ENCODE data around the gene ACVR1B.

The ACVR1B gene

GRCh38 chr12:51942501-51943000 lies 8.9 kb upstream of the ACVR1B start:
- DNase-seq = no peak

DNA sequence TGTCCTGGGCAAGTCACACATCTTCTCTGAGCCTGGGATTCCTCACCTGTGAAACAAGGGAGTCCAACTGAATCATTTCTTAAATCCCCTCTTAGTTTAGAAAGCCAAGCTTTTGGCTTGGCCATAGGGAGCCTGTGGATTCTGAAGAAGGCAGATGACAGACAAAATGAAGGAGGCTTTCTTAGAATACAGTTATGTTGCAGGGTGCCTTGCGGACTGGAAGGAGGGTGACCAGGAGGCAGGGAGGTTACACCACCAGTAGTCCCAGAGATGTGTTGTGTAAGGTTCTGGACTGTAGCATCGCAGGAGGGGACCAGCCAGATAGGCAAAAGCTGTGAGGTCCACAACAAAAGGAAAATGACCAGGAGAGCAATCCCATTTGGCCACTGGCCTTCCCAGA lies 8.2 kb upstream of the ACVR1B start:
- no peak for DNase-seq

DNA sequence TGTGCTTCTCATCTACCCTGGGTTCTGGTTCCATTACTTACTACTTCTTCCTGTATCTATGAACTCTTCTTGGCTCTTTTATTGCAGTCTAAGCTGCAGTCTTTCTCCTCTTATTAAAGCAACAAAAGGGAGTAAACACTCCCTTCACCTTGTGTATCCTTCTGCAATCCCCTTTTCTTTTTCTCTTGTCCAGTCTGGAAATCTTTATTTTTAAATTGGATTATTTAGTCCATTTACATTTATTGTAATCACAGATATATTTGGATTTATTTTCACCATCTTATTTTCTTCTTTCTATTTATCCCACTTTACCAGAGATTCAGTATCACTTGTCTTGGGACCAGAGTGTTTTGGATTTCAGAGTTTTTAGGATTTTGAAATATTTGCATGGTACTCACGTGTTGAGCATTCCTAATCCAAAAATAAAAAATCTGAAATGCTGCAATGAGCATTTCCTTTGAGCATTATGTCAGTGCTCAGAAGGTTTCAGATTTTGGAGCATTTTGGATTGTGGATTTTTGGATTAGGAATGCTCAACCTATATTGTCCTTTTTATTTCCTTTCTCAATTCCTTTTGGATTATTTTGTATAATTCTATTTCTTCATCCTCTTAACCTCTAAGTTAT lies 6.8 kb upstream of the ACVR1B start:
- DNase-seq = no peak

DNA sequence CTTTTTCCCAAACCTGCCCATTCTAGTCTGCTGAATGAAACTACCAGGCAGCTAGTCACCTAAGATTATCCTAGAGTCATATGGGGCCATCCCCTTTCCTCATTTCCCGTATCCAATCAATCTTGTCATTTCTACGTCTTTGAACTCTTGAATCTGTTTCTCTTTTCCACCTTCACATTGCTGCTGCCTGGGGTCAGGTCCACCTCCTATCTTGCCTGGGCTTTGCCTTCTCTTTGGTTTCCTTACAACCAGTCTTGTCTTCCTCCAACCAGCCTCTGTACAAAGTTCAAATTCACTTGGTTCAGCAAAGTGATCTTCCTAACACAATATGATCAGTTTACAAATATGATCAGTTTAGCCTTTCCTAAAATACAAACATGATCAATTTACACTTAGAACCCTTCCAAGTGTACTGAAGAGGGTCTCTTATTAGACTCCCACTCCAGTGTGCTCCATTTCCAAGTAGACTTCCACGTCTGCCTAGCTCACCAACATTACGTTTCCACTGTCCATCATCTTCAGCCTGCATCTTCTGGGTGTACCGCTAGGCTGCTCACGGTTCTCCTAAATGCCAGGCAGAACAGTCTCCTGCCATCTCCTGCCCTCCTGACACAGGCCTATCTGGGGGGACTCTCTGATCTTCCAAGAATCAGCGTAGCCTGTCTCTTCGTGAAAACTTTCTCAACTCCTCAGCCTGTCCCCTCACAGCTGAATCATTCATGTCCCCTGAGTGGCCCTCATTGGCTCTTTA lies 4.1 kb upstream of the ACVR1B start:
- no peak for DNase-seq

DNA sequence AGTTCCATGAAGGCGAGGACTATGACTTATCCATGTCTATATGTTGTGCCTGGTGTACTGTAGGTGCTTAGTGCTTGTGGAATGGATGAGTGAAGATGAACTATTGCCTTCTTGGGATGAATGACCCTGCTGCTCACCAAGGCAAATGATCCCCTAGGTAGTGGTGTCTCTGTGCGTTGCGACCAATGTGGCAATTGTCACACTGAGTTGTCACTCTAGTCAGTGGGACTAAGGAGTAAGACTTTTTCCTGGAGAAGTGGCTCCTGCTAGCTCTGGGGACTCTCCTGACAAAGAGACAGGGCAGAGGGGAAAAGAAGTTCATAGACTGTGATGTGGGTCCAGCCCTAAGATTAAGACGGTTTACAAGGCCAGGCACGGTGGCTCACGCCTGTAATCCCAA lies 3.4 kb upstream of the ACVR1B start:
- DNase-seq = no peak

DNA sequence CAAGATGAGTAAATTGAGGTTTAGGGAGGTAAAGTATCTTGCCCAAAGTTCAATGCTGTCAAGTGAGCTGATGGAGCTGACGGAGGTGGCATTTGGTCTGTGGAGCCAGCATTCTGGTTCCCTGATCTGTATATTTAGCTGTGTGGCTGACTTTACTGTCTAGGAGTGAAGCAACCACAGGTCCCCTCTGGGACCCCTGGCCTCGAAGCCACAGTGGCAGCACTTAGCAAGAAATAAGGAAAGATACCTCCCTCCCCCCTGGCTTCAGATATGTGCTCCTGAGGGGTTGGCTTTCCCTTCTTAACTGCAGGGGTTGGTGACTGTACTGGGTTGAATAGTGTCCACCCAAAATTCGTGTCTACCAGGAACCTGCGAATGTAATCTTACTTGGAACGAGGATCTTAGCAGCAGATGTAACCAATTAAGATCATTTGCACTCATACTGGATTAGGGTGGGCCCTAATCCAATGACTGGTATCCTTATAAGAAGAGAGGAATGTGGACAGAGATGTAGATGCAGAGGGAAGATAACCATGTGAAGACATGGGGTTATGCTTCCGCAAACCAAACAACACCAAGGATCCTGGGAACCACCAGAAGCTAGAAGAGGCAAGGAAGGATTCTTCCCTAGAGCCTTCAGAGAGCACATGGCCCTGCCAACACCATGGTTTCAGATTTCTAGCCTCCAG lies 2.0 kb upstream of the ACVR1B start:
- no peak for DNase-seq

GRCh38 chr12:51950682-51951198 lies 759 bp upstream of the ACVR1B start:
- no peak for DNase-seq

GRCh38 chr12:51951843-51952722 lies 584 bp downstream of the ACVR1B start:
- DNase-seq = peak in 2 of 58 donors; percentile 18 to 27

GRCh38 chr12:51953089-51953488 lies 1.6 kb downstream of the ACVR1B start:
- DNase-seq = no peak

DNA sequence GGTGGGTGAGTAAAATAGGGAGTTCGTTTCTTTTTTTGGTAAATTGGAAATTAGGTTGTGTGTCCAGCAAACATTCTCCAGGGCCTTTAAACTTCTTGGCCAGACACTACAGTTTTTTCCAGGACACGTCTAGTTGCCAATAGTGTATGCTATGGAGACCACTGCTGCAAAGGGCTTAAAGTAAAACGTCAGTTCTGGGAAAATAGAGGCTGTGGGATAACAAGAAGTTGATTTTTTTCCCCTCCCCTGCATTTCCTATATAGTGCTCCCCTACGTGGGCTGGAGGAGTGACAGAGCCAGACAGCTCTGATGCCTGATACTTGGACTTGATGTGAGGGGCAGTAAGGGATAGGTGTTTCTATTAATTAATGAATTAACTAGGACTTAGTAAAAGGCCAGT lies 2.4 kb downstream of the ACVR1B start:
- DNase-seq = no peak

GRCh38 chr12:51954561-51955361 lies 3.3 kb downstream of the ACVR1B start:
- no peak for DNase-seq

DNA sequence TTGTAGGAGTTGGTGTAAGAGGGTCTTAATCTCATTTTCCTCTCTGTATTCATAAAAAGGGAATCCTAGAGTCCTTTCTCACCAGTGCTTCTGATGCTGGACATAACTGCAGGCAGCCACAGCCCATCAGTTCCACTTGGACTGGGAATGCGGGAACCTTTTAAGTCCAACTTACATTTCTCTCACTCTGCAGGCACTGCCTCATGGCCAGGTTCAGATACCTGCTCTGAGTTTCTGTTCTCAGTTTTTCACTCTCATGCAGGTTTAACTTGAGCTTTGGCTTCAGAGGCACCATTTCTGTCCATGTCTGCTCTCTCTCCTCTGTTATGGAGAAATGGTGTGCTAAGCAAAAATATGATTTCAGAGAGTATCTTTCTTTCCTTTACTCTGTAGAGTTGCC lies 4.2 kb downstream of the ACVR1B start:
- DNase-seq = no peak

DNA sequence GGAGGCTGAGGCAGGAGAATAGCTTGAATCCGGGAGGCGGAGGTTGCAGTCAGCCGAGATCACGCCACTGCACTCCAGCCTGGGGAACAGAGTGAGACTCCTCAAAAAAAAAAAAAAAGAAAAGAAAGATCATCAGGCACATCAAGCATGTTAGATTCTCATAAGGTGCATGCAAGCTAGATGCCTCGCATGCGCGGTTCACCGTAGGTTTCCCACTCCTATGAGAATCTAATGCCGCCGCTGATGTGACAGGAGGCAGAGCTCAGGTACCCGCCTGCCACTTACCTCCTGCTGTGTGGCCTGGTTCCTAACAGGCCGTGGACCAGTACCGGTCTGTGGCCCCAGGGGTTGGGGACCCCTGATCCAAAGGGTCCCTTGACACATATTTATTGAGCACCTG lies 7.0 kb downstream of the ACVR1B start:
- no peak for DNase-seq

DNA sequence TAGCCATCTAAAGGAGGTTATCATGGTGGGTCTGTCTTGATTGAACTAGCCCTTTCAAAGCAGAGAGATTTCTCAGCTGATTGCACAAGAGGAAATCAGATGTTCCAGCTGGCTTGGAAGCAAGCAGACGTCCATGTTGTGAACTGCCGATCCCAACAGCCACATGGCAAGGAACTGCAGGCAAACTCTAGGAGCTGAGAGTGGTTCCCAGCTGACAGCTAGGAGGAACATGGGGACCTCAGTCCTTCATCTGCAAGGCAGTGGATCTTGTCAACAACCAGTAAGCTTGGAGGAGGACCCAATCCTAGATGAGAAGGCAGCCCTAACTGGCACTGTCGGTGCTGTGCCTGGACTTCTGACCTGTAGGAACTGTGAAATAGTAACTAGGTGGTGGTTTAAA lies 7.7 kb downstream of the ACVR1B start:
- no peak for DNase-seq

GRCh38 chr12:51959921-51960320 lies 8.4 kb downstream of the ACVR1B start:
- no peak for DNase-seq

- DNase-seq = no peak
Observed at GRCh38 chr12:51960488-51960887, 9.0 kb downstream of the ACVR1B start.

DNA sequence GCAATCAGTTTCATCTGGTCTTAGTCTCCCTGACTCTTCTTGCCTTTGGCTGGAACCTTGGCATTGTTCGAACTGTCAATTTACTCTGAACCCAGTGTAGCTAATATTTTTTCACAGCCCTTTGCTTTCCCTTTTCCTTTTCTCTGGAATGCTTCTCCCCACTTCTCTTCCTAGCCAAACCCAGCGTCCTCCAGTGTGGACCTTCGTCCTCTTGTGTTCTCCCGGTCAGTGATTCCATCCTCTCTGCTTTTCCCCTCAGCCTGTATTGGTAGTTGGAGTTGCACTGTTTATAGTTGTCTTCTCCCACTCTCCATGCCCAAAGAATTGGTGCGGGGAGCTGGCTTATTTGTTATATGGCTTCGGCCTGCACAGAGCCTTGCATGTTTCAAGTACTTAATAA lies 9.4 kb downstream of the ACVR1B start:
- no peak for DNase-seq

DNA sequence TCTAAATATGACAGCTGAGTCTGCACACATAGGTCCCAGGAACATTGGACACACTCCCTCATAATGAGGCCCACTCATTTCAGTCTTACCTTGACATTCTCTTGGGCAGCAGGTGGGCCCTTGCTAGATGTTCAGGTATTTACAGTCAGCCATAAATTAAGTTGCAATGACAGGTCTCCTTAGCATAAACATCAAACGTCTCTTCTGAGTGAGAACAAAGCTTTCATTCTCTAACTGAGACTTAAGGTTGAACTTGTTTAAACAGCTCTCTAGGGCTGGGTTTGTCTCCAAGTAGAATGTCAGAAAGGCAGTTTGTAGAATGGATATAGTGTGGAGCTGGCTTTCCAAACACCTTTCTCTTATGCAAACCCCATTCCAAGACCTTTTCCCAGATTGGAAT lies 10.3 kb downstream of the ACVR1B start:
- DNase-seq = no peak

DNA sequence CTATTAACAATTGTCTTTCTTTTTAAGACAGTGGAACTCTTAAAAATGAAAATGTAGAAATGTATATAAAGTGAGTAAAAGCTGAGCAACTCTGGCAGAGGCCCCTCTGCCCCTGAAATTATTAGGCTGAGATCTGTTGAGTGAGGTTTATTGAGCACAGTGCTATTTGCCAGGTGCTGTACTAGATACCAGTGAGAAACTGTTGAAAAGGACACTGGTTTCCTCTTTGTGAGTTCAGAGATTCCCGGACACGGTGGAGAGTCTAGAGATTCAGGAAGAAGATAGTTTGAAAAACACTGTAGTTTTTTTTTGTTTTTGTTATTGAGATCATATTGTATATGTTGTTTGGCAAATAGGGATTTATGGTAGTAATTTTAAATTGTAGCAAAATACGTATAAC lies 11.2 kb downstream of the ACVR1B start:
- no peak for DNase-seq

GRCh38 chr12:51963477-51963876 lies 12.0 kb downstream of the ACVR1B start:
- DNase-seq = no peak

All from anterior cingulate cortex (tissue), 58 donors.